Central memory CD8-positive, alpha-beta T cell (primary cell): Measurements from ENCODE around the gene ARID3A.
A peak's percentile ranks its signal among the peaks of the same experiment; 100 is the strongest.

ENCODE experiments used
- ATAC-seq: fragments of 150-1000 bp; cut with Tn5 transposase; replicated peaks from 2 replicates; pipeline ENCODE4 v1.10.0; 2022; ENCODE audit warnings: mild to moderate bottlenecking, moderate FRiP score, moderate number of reproducible peaks; ENCODE audit not compliant: poor library complexity, severe bottlenecking; ENCODE audit errors: extremely low read depth
- DNase-seq, 2 donors: peaks; one replicate each; pipeline ENCODE4 v3.0.0; 2021; ENCODE audit warnings: low spot score in 2 of 2
- H3K27ac Mint-ChIP-seq: one replicate; pipeline ENCODE4 v1.8.0; 2022; ENCODE audit warnings: low read depth, mild to moderate bottlenecking, moderate library complexity, mixed read lengths
- H3K27me3 Mint-ChIP-seq: one replicate; pipeline ENCODE4 v1.8.0; 2022; ENCODE audit warnings: mixed read lengths
- H3K36me3 Mint-ChIP-seq: one replicate; pipeline ENCODE4 v1.8.0; 2022; ENCODE audit warnings: mild to moderate bottlenecking, moderate library complexity, mixed read lengths; ENCODE audit not compliant: insufficient read depth
- H3K4me1 Mint-ChIP-seq: one replicate; pipeline ENCODE4 v1.8.0; 2022; ENCODE audit warnings: mixed read lengths
- H3K4me3 Mint-ChIP-seq: one replicate; pipeline ENCODE4 v1.8.0; 2022; ENCODE audit warnings: mild to moderate bottlenecking, moderate library complexity, mixed read lengths
- H3K9me3 Mint-ChIP-seq: one replicate; pipeline ENCODE4 v1.8.0; 2022; ENCODE audit warnings: mixed read lengths

ARID3A gene

GRCh38 chr19:1000591-1001537, 75.0 kb downstream of the ARID3A start:
- DNase-seq: no peak
- peak overlapping the region; percentile 46 for H3K27ac Mint-ChIP-seq
- peaks cover 18% of the 10 kb centered on the region for H3K4me1 Mint-ChIP-seq
- H3K36me3 Mint-ChIP-seq: peaks cover 16% of the 10 kb centered on the region
- no peak for ATAC-seq
- peak overlapping the region; percentile 49 for H3K4me3 Mint-ChIP-seq
- no peaks in the 10 kb centered on the region for H3K9me3 Mint-ChIP-seq
- peaks cover 34% of the 10 kb centered on the region for H3K27me3 Mint-ChIP-seq

- peaks cover 11% of the 10 kb centered on the region for H3K4me1 Mint-ChIP-seq
- ATAC-seq: peak; percentile 50
- peaks cover 13% of the 10 kb centered on the region for H3K36me3 Mint-ChIP-seq
- peak overlapping the region; percentile 49 for H3K4me3 Mint-ChIP-seq
- no peak overlapping the region for H3K27ac Mint-ChIP-seq
- H3K9me3 Mint-ChIP-seq: no peaks in the 10 kb centered on the region
- peaks cover 34% of the 10 kb centered on the region for H3K27me3 Mint-ChIP-seq
- peak; percentile 55 to 75 for DNase-seq
Observed at GRCh38 chr19:1001538-1002166, 75.8 kb downstream of the ARID3A start.

- peak overlapping the region; percentile 79 for H3K27ac Mint-ChIP-seq
Observed at GRCh38 chr19:1002600-1002999, 76.8 kb downstream of the ARID3A start.

GRCh38 chr19:1003283-1003682, 77.4 kb downstream of the ARID3A start:
- ATAC-seq (no peak), DNase-seq (no peak)
- Mint-ChIP-seq H3K9me3 (no peaks in the 10 kb centered on the region), H3K4me1 (peaks cover 7% of the 10 kb centered on the region), H3K36me3 (peaks cover 18% of the 10 kb centered on the region), H3K27ac (no peak overlapping the region), H3K4me3 (no peak overlapping the region), H3K27me3 (peaks cover 33% of the 10 kb centered on the region)

More at GRCh38 chr19:1002600-1002999, 76.8 kb downstream of the ARID3A start:
- H3K27me3 Mint-ChIP-seq: peaks cover 34% of the 10 kb centered on the region
- H3K4me1 Mint-ChIP-seq: peaks cover 7% of the 10 kb centered on the region
- no peaks in the 10 kb centered on the region for H3K9me3 Mint-ChIP-seq
- DNase-seq: no peak
- peaks cover 18% of the 10 kb centered on the region for H3K36me3 Mint-ChIP-seq
- no peak overlapping the region for H3K4me3 Mint-ChIP-seq
- no peak for ATAC-seq

- Mint-ChIP-seq H3K4me3 (no peak overlapping the region), H3K27me3 (peaks cover 23% of the 10 kb centered on the region), H3K36me3 (peaks cover 19% of the 10 kb centered on the region), H3K27ac (no peak overlapping the region), H3K9me3 (no peaks in the 10 kb centered on the region), H3K4me1 (peaks cover 7% of the 10 kb centered on the region)
- DNase-seq: no peak
- no peak for ATAC-seq
Observed at GRCh38 chr19:1004204-1004802, 78.5 kb downstream of the ARID3A start.

GRCh38 chr19:1004803-1005664, 79.2 kb downstream of the ARID3A start:
- Mint-ChIP-seq H3K4me3 (no peak overlapping the region), H3K27ac (no peak overlapping the region), H3K4me1 (peaks cover 7% of the 10 kb centered on the region), H3K27me3 (peaks cover 18% of the 10 kb centered on the region), H3K36me3 (peaks cover 24% of the 10 kb centered on the region), H3K9me3 (no peaks in the 10 kb centered on the region)
- DNase-seq (no peak), ATAC-seq (no peak)

- Mint-ChIP-seq H3K4me3 (no peak overlapping the region), H3K4me1 (no peaks in the 10 kb centered on the region), H3K36me3 (peaks cover 25% of the 10 kb centered on the region), H3K9me3 (no peaks in the 10 kb centered on the region), H3K27ac (no peak overlapping the region), H3K27me3 (peaks cover 9% of the 10 kb centered on the region)
- DNase-seq: no peak
- no peak for ATAC-seq
Observed at GRCh38 chr19:1006711-1007398, 81.0 kb downstream of the ARID3A start.

GRCh38 chr19:1007399-1008251, 81.8 kb downstream of the ARID3A start:
- H3K27me3 Mint-ChIP-seq: peaks cover 4% of the 10 kb centered on the region
- H3K27ac Mint-ChIP-seq: no peak overlapping the region
- no peaks in the 10 kb centered on the region for H3K4me1 Mint-ChIP-seq
- peaks cover 26% of the 10 kb centered on the region for H3K36me3 Mint-ChIP-seq
- H3K9me3 Mint-ChIP-seq: no peaks in the 10 kb centered on the region
- ATAC-seq (no peak), DNase-seq (no peak)
- no peak overlapping the region for H3K4me3 Mint-ChIP-seq

- H3K27me3 Mint-ChIP-seq: no peaks in the 10 kb centered on the region
- no peak for DNase-seq
- no peak overlapping the region for H3K4me3 Mint-ChIP-seq
- no peak for ATAC-seq
- no peaks in the 10 kb centered on the region for H3K9me3 Mint-ChIP-seq
- H3K36me3 Mint-ChIP-seq: peaks cover 26% of the 10 kb centered on the region
- no peaks in the 10 kb centered on the region for H3K4me1 Mint-ChIP-seq
- no peak overlapping the region for H3K27ac Mint-ChIP-seq
Observed at GRCh38 chr19:1008268-1009040, 82.6 kb downstream of the ARID3A start.

- Mint-ChIP-seq H3K27ac (no peak overlapping the region), H3K9me3 (no peaks in the 10 kb centered on the region), H3K27me3 (no peaks in the 10 kb centered on the region), H3K36me3 (peaks cover 26% of the 10 kb centered on the region), H3K4me3 (no peak overlapping the region), H3K4me1 (no peaks in the 10 kb centered on the region)
- DNase-seq (no peak), ATAC-seq (no peak)
Observed at GRCh38 chr19:1009041-1009980, 83.5 kb downstream of the ARID3A start.
